NCI-H2029 treated with DMSO at 0.1 percent for 48 hours (cell line): ENCODE data around the gene CYP21A2.
"Not testable (repeated sequence)": the region's sequence is repeated elsewhere in the genome, so short reads cannot be mapped to it uniquely, and the experiment has no call there.

Source experiments
- DNase-seq: peaks from one replicate; lab custom pipeline; 2025; lab: John Stamatoyannopoulos, UW

CYP21A2 gene

DNA sequence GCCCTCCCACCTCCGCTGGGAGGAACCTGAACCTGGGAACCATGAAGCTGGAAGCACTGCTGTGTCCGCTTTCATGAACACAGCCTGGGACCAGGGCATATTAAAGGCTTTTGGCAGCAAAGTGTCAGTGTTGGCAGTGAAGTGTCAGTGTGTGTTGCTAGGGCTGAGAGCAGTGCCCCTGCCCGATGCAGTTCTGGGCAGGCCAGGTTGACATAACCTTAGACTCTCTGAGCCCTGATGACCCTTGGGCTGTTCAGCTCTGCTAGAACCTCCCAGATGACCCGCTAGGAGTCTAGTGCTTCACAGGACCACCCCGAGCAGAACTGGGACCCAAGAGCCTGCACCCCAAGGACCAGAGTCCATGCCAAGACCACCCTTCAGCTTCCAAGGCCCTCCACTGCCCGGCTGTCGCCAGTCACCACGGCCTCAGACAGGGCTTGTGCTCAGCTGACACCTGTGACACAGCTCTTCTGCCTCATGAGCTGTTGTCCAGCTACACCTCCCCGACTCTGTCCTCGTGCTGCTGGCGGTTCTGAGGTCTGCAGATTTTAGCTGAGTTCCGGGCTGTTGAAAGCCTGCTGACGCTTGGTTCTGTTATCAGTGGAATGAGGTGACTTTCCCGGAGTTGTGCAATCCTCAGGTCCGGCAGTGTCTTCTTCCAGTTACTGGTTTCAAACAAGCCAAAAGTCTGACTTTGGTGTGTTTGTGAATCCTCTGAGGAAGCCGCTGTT, 2.8 kb upstream of the CYP21A2 start:
- DNase-seq, result not testable (repeated sequence)

DNA sequence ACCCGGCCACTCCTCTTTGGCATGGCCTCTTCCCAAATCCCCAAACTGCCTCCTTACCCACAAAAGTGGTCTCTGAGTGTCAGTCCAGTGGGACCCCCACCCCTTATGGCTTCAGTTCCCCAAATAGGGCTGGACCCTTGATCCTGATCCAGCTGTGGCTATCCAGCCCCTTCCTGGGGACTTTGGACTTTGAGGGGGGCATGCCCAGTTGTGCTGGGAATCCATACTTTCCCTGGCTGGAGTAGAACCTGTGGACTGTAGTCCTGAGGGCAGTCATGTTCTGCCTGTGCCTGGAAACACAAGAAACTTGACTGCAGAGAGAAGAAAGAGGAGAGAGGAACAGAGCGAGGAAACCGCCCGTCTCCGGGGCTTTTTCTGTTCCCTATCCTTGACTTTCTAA, 1.1 kb upstream of the CYP21A2 start:
- DNase-seq, result not testable (repeated sequence)

DNA sequence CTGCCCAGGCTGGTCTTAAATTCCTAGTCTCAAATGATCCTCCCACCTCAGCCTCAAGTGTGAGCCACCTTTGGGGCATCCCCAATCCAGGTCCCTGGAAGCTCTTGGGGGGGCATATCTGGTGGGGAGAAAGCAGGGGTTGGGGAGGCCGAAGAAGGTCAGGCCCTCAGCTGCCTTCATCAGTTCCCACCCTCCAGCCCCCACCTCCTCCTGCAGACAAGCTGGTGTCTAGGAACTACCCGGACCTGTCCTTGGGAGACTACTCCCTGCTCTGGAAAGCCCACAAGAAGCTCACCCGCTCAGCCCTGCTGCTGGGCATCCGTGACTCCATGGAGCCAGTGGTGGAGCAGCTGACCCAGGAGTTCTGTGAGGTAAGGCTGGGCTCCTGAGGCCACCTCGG, 663 bp downstream of the CYP21A2 start:
- DNase-seq, result not testable (repeated sequence)

DNA sequence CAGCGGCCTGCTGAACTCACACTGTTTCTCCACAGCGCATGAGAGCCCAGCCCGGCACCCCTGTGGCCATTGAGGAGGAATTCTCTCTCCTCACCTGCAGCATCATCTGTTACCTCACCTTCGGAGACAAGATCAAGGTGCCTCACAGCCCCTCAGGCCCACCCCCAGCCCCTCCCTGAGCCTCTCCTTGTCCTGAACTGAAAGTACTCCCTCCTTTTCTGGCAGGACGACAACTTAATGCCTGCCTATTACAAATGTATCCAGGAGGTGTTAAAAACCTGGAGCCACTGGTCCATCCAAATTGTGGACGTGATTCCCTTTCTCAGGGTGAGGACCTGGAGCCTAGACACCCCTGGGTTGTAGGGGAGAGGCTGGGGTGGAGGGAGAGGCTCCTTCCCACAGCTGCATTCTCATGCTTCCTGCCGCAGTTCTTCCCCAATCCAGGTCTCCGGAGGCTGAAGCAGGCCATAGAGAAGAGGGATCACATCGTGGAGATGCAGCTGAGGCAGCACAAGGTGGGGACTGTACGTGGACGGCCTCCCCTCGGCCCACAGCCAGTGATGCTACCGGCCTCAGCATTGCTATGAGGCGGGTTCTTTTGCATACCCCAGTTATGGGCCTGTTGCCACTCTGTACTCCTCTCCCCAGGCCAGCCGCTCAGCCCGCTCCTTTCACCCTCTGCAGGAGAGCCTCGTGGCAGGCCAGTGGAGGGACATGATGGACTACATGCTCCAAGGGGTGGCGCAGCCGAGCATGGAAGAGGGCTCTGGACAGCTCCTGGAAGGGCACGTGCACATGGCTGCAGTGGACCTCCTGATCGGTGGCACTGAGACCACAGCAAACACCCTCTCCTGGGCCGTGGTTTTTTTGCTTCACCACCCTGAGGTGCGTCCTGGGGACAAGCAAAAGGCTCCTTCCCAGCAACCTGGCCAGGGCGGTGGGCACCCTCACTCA, 1.4 kb downstream of the CYP21A2 start:
- not testable (repeated sequence) for DNase-seq

DNA sequence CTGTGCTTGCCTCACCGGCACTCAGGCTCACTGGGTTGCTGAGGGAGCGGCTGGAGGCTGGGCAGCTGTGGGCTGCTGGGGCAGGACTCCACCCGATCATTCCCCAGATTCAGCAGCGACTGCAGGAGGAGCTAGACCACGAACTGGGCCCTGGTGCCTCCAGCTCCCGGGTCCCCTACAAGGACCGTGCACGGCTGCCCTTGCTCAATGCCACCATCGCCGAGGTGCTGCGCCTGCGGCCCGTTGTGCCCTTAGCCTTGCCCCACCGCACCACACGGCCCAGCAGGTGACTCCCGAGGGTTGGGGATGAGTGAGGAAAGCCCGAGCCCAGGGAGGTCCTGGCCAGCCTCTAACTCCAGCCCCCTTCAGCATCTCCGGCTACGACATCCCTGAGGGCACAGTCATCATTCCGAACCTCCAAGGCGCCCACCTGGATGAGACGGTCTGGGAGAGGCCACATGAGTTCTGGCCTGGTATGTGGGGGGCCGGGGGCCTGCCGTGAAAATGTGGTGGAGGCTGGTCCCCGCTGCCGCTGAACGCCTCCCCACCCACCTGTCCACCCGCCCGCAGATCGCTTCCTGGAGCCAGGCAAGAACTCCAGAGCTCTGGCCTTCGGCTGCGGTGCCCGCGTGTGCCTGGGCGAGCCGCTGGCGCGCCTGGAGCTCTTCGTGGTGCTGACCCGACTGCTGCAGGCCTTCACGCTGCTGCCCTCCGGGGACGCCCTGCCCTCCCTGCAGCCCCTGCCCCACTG, 2.3 kb downstream of the CYP21A2 start:
- not testable (repeated sequence) for DNase-seq

DNA sequence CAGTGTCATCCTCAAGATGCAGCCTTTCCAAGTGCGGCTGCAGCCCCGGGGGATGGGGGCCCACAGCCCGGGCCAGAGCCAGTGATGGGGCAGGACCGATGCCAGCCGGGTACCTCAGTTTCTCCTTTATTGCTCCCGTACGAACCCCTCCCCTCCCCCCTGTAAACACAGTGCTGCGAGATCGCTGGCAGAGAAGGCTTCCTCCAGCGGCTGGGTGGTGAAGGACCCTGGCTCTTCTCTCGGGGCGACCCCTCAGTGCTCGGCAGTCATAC, 2.8 kb downstream of the CYP21A2 start:
- DNase-seq, result not testable (repeated sequence)

DNA sequence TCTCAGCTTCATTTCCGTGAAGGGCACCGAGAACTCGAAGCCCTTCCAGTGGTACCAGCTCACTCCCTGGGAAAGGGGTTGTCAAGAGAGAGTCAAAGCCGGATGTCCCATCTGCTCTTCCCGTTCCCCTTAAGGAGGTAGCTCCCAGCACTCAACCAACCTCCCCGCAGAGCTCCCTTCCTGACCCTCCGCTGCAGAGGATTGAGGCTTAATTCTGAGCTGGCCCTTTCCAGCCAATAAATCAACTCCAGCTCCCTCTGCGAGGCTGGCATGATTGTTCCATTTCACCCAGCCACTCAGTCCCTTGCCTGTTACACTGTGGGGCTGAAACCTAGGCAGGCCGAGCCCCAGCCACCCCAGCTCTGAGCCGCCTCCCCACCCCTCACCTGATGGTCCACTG, 3.2 kb downstream of the CYP21A2 start:
- DNase-seq, result not testable (repeated sequence)

DNA sequence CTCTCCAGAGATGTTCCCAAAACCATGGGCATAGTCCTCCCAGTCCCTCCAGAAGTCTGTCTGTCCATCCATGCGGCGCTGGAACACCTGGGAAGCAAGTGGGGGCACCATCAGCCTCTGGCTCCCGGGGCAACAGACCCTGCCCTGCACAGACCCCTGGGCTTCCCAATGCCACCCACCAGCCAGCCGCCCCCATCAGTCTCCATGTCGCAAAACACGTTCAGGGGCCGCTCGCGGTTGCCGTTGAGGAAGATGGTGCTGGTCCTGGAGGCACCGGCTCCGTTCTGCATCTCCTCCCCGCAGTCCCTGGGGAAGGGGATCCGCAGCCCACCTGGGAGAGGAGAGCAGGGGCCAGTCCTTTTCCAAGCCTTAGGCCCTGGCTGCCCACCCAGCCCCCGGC, 4.1 kb downstream of the CYP21A2 start:
- not testable (repeated sequence) for DNase-seq

DNA sequence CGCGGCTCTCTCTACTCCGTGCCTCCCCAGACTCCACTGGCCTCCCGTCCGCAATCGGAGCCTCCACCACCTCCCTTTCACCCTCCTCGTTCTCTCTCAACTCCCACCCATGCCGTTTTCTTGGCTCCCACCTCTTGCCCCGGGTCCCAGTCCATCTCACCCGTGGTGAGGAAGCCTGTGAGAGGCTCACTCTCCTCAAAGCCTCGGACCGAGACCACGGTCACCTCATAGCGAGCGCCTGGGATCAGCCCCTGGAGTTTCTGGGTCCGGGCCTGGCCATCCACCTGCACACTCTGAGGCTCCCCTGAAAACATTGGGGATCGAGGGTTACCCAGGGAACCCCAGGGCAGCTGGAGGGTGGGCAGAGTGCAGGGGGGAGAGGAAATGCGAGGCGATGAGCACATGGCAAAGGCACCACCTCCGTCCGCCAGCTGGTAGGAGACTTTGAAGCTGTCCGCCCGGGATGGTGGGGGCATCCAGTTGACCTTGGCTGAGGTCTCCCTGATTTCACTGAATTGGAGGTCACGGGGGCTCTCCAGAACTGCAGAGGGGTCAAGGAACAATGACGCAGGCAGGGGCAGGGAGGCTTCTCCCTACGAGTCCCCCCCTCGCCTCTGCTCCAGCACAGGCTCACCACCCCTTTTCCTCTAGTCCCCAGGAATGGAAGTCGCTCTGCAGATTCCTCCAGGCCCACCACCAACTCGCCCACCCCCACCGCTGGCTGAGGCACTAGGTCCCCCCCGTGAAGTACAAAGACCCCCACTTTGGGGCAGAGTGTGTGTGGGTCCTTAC, 5.6 kb downstream of the CYP21A2 start:
- DNase-seq, result not testable (repeated sequence)

DNA sequence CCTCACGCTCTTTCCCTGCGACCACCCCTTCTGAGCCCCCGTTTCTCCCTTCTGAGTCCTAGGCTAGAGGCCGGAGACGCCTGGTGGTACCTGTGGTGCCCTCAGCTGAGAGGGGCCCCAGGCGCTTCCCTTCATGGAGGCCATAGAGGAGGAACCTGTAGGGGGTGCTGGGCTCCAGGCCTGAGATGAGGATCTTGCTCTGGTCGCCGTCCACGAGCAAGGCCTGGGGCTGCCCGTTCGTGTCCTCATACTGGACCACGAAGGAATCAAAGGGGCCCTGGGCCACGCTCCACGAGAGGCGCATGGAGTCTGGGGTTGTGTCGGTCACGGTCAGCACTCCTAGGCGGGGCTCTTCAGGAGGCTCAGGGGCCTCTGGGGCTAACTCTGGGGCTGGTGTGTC, 6.7 kb downstream of the CYP21A2 start:
- DNase-seq, result not testable (repeated sequence)

DNA sequence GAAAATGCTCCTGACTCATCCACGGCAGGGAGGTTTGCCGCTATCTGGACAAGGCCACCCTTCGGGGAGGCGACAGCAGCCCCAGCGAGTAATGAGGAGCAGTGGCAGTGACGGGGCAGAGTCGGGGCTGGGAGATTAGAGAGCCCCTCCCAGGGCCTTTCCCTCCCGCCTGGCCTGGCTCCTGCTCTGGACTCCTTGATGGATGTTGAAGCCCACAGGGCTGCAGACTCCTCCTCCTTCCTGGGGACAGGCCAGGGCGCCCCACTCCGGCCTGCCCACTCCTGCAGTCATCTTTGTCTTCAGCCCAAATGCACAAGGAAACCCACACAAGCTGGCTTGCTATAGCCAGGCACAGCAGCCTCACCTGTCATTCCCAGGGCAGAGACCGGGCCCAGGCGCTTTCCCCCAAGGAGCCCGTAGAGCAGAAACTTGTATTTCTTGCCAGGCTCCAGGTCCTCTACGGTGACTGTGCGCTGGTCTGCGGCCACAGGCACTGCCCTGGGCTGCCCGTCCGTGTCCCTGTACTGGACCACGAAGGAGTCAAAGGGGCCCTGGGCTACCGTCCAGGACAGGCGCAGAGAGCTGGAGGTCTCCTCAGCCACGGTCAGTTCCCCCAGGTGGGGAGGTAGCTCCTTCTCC, 7.7 kb downstream of the CYP21A2 start:
- DNase-seq, result no peak

DNA sequence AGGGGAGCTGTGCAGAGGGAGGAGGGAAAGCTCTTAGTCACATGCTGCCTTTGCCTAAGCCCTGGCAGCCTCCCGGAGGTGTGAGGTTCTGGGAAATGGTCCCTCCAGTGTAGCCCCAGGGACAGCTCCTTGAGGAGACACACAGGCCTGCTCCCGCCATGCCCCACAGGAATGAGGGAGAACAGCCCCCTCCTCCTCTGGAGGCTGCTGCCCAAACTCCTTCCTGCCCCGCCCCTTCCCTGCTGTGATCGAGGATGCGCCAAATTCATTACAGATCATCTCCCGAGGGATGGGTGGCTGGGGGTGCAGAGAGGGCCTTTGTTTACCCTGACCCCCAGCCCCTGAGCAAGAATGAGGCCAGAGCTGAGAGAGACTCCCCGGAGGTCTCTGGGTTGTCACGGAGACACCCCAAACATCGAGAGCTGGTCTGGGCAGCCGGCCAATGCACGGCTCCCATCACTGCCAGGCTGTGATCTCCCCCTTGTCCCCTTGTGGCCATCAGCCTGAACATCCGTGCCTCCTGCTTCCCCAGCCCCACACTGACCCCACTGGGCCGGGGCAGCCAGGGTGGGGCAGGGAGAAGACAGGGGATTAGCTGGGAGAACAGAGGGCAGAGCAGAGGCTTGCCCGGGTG, 8.4 kb downstream of the CYP21A2 start:
- no peak for DNase-seq

DNA sequence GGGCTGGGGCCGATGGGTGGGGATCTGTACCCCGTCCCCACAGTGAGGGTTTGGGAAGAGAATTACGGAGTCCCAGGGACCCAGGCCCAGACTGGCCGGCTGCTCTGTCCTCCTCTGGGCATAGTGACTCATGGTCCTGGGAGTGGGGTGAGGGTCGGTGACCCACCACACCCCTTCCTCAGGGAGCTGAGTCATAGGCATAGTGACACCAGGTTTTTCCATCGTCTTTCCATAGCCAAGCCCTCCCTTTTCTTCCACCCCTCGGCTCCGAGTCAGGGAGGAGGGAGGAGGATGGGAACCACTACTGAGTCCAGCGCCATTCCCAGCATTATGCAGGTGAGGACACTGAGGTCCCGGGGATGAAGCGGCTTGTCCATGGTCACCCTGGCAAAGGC, 8.9 kb downstream of the CYP21A2 start:
- DNase-seq, result no peak

DNA sequence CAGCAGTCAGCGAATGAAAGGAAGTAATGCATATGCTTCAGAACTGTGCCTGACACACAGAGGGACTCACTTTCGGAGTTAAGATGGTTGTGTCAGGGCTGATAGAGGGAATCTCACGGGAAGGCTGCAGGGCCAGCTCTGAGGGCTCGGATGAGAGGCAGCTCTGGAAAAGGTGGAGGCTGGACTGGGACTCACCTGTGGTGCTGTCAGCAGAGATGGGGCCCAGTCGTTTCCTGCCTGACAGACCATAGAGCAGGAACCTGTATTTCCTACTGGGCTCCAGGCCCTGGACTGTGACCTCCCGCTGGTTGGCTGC, 9.3 kb downstream of the CYP21A2 start:
- no peak for DNase-seq

DNA sequence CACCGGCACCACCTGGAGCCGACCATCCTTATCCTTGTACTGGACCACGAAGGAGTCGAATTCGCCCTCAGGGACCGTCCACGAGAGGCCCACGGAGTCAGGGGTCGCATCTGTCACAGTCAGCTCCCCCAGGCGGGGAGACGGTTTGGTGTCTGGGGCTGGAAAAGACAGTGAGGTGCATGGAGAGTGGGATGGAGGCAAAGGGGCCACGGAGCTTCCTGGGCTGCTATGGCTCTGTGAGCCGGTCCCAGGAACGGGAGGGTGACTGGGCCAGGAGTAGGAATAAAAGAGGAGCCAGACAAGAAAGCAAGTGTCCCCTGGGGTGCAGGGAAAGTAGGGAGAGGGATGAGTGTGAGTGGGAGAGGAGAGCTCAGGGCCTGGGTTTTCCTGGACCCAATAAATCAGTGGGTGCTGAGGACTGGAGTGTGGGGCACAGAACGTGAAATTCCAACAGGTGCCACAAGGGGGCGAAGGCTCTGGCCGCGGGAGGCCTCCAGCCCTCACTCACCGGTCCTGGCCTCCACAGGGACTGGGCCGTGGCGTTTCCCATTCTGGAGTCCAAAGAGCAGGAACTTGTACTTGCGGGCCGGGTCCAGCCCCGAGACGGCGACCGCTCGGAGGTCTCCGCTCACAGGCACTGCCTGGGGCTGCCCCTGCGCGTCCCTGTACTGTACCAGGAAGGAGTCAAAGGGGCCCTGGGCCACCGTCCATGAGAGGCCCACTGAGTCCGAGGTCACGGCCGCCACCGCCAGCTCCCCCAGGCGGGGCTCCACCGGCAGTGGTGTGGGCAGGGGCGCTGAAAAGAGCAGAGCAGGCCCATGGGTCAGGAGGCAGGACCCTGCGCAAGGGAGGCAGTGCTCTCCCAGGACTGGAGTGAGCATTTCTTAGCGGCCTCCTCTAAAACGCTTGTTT, 9.9 kb downstream of the CYP21A2 start:
- DNase-seq, result no peak

DNA sequence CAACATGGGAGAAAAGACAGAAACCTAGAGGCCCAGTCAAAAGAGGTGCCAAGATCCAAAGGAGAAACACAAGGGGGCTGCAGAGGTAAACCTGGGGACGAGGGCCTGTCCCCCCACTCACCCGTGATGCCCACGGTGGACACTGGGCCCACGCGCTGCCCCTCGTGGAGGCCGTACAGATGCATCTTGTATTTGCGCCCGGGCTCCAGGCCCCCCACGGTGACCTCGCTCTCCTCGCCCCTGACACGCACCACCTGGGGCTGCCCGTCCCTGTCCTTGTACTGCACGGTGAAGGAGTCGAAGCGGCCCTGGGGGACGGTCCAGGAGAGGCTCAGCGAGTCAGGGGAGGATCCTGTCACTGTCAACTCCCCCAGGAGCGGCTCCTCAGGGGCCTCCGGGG, 10.9 kb downstream of the CYP21A2 start:
- DNase-seq, result not testable (repeated sequence)

DNA sequence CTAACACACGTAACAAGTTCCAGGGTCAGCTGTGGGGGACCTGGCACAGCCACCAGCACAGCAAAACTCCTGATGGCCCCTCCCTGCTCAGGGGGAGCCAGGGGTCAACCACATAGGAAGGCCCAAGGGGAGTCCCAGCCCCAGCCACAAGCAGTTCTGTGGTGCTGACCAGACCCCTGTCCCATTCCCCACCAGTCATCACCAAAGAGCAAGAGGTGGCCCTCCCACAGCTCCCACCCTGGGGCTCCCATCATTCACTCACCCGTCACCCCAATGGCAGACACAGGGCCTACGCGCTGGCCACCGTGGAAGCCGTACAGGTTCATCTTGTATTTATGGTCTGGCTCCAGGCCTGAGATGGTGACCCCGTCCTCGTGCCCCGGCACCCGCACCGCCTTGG, 11.5 kb downstream of the CYP21A2 start:
- DNase-seq, result not testable (repeated sequence)

DNA sequence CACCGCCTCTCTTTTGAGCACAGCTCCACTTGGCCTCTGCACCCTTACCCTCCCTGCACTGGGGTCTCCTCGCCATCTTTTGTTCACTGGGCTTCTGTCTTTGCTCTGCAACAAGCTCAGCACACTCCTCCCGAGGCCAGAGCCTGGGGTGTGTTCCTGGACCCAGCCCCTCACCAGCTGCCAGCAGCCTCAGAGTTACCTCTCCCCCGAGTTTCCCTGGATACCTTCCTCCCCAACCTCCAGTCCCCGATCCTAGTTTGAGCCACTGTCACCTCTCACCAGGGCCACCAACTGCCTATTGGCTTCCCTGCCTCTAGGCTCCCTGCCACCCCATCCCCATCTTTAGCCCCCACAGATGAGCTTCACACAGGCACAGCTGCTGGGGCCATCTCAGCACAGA, 12.3 kb downstream of the CYP21A2 start:
- no peak for DNase-seq

DNA sequence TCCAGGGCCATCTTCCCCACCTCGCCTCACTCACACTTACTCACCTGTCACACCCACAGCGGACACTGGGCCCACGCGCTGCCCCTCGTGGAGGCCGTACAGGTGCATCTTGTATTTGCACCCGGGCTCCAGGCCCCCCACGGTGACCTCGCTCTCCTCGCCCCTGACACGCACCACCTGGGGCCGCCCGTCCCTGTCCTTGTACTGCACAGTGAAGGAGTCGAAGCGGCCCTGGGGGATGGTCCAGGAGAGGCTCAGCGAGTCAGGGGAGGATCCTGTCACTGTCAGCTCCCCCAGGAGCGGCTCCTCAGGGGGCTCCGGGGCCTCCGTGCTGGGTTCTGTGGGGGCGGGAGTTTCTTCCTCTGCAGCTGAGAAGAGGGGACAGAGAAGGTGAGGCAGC, 14.4 kb downstream of the CYP21A2 start:
- DNase-seq, result not testable (repeated sequence)

DNA sequence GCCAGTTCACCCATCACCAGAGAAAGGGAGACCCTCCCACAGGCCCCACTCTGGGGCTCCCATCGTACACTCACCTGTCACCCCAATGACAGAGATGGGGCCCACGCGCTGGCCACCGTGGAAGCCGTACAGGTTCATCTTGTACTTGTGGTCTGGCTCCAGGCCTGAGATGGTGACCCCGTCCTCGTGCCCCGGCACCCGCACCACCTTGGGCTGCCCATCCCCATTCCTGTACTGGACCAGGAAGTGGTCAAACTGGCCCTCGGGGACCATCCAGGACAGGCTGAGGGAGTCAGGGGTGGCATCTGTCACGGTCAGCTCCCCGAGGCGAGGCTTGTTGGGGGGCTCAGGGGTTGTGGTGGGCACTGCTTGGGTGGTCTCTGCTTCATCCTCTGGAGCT, 15.1 kb downstream of the CYP21A2 start:
- DNase-seq, result not testable (repeated sequence)
